Measurements from ENCODE around the gene COQ6.

The COQ6 gene

DNA sequence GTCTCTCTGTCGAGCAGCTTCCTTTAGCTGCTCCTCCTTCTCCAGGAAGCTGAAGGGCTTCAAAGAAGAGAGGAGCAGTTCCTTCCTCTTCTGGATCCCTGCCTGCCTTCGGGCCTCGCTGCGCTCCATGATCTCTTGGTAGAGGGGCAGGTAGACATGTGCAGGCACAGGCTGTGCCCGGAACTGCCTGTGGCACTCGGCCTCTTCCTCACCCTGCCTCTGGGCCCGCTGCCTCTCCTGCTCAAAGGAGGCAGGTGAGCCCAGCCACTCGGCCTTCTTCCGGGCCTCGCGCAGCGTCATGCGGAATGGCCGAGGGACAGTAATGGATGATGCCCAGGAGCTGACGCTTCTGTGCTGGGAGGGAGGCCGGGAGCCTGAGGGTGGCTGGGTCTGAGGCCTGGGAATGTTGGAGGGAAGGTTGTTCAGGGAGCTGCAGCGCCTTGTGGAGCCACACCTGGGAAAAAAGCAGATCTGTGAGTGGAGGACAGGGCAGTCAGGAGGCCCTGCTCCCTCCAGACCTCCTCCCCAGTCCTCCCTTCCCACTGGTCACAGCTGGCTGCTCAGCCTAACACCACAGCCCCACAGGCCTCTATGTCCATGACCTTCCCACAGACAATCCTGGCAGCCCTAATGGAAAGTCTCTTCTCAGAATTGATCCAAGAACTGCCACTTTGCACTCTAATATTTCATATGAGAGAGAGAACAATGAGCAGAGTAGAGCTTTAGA, 5.5 kb upstream of the COQ6 start:
- no peak for TF ChIP-seq MAX (IDR thresholded peaks at IDR 0.05)
- TF ChIP-seq NFIC (IDR thresholded peaks at IDR 0.05), result no peak
- TF ChIP-seq TAF1 (IDR thresholded peaks at IDR 0.05; ENCODE audit: low read depth), result no peak
- TF ChIP-seq, protein P1, sequence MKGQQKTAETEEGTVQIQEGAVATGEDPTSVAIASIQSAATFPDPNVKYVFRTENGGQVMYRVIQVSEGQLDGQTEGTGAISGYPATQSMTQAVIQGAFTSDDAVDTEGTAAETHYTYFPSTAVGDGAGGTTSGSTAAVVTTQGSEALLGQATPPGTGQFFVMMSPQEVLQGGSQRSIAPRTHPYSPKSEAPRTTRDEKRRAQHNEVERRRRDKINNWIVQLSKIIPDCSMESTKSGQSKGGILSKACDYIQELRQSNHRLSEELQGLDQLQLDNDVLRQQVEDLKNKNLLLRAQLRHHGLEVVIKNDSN (IDR thresholded peaks at IDR 0.05), result no peak
- no peak for TF ChIP-seq FOXM1 (IDR thresholded peaks at IDR 0.05; ENCODE audit: borderline replicate concordance, low read depth)
- TF ChIP-seq TCF12 (IDR thresholded peaks at IDR 0.05; ENCODE audit: low read depth), result no peak
- no peak for TF ChIP-seq RAD21 (IDR thresholded peaks at IDR 0.05; ENCODE audit: low read depth)
- no peak for TF ChIP-seq TEAD4 (IDR thresholded peaks at IDR 0.05)
- TF ChIP-seq ZBTB7A (IDR thresholded peaks at IDR 0.05; ENCODE audit: low read depth), result no peak

GRCh38 chr14:73945159-73945670, 4.9 kb upstream of the COQ6 start:
- TF ChIP-seq NFIC (IDR thresholded peaks at IDR 0.05), result no peak
- no peak for TF ChIP-seq TEAD4 (IDR thresholded peaks at IDR 0.05)
- no peak for TF ChIP-seq TAF1 (IDR thresholded peaks at IDR 0.05; ENCODE audit: low read depth)

DNA sequence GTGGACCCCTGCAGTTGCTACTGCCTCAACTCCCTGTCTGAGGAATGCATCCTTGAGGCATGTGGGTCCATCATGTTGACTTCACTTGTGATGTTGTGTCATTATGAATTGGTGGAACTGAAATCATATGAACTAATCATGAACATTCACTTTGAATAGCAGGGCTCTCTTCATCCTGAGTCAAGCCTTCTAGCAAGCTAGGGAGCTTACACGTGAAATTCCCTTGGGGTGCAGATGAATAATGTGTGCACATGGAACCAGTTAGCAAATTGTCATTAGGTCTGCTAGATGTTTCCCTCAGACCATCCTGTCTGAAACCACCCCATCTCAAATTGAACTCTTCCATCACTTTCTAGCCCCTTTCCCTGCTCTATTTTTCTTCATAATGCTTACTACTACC, 3.6 kb downstream of the COQ6 start:
- no peak for TF ChIP-seq NFIC (IDR thresholded peaks at IDR 0.05)
- TF ChIP-seq CEBPB (IDR thresholded peaks at IDR 0.05), result no peak

- no peak for TF ChIP-seq NFIC (IDR thresholded peaks at IDR 0.05)
- TF ChIP-seq CREB1 (IDR thresholded peaks at IDR 0.05; ENCODE audit: low read depth), result no peak
- TF ChIP-seq YY1 (IDR thresholded peaks at IDR 0.05; ENCODE audit: low read depth), result no peak
- no peak for TF ChIP-seq EGR1 (IDR thresholded peaks at IDR 0.05)
- no peak for TF ChIP-seq ZBTB7A (IDR thresholded peaks at IDR 0.05; ENCODE audit: low read depth)
- no peak for TF ChIP-seq TCF12 (IDR thresholded peaks at IDR 0.05; ENCODE audit: low read depth)
- TF ChIP-seq FOXM1 (IDR thresholded peaks at IDR 0.05; ENCODE audit: borderline replicate concordance, low read depth), result no peak
Observed at GRCh38 chr14:73955674-73956073, 5.6 kb downstream of the COQ6 start.

GRCh38 chr14:73958591-73958990, 8.5 kb downstream of the COQ6 start:
- TF ChIP-seq YY1 (IDR thresholded peaks at IDR 0.05; ENCODE audit: low read depth), result no peak
- no peak for TF ChIP-seq TAF1 (IDR thresholded peaks at IDR 0.05; ENCODE audit: low read depth)
- no peak for TF ChIP-seq FOXM1 (IDR thresholded peaks at IDR 0.05; ENCODE audit: borderline replicate concordance, low read depth)
- TF ChIP-seq, protein P1 (IDR thresholded peaks at IDR 0.05), result no peak
- no peak for TF ChIP-seq RAD21 (IDR thresholded peaks at IDR 0.05; ENCODE audit: low read depth)
- no peak for TF ChIP-seq EP300 (IDR thresholded peaks at IDR 0.05; ENCODE audit: borderline replicate concordance)
- no peak for TF ChIP-seq EGR1 (IDR thresholded peaks at IDR 0.05)
- TF ChIP-seq TEAD4 (IDR thresholded peaks at IDR 0.05), result no peak
- no peak for TF ChIP-seq TCF12 (IDR thresholded peaks at IDR 0.05; ENCODE audit: low read depth)

DNA sequence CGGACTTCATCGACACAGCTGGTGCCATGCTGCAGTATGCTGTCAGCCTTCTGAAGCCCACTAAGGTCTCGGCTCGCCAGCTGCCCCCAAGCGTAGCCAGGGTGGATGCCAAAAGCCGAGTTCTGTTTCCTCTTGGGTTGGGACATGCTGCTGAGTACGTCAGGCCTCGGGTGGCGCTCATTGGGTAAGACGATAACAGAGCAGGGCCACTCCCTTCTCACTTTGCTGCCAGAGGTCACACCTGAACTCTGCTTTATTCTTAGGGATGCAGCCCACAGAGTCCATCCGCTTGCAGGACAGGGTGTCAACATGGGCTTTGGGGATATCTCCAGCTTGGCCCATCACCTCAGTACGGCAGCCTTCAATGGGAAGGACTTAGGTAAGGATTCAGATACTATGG, 11.1 kb downstream of the COQ6 start:
- TF ChIP-seq FOXM1 (IDR thresholded peaks at IDR 0.05; ENCODE audit: borderline replicate concordance, low read depth), result no peak
- TF ChIP-seq, protein P1 (IDR thresholded peaks at IDR 0.05), result no peak
- no peak for TF ChIP-seq NFIC (IDR thresholded peaks at IDR 0.05)

DNA sequence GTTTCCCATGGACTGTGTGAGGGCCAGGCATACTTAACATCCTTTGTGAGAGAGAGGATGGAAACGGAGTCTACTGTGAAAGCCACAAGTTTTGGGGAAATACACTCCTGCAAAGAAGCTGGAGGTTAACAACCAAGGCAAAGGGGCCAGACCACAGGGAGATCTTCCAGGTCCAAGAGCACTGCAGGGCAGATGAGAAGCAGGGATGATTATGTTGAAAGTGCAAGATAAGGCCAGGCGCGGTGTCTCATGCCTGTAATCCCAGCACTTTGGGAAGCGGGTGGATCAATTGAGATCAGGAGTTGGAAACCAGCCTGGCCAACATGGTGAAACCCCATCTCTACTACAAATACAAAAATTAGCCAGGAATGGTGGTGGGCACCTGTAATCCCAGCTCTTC, 15.1 kb downstream of the COQ6 start:
- no peak for TF ChIP-seq TEAD4 (IDR thresholded peaks at IDR 0.05)
- TF ChIP-seq MAX (IDR thresholded peaks at IDR 0.05), result no peak
- no peak for TF ChIP-seq TAF1 (IDR thresholded peaks at IDR 0.05; ENCODE audit: low read depth)
- TF ChIP-seq FOXM1 (IDR thresholded peaks at IDR 0.05; ENCODE audit: borderline replicate concordance, low read depth), result no peak
- TF ChIP-seq CREB1 (IDR thresholded peaks at IDR 0.05; ENCODE audit: low read depth), result no peak
- no peak for TF ChIP-seq CEBPB (IDR thresholded peaks at IDR 0.05)

DNA sequence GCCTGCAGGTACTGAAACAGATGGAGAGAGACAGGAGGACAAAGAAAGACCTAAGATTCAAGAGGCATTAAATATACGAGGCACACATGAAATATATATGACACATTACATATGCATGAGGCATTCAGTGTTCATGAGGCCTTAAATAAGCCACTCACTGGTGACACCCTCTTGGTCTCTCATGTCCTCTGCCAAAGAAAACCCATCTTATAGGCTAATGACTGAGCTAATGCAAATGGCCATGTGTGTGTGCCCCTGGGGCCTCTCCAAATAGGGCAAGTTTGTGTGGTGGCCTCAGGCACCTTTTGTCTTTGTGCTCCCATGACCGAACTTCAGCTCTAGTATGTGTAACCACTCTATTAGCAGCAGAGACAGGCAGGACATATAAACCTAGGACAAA, 18.8 kb downstream of the COQ6 start:
- TF ChIP-seq, protein P2, sequence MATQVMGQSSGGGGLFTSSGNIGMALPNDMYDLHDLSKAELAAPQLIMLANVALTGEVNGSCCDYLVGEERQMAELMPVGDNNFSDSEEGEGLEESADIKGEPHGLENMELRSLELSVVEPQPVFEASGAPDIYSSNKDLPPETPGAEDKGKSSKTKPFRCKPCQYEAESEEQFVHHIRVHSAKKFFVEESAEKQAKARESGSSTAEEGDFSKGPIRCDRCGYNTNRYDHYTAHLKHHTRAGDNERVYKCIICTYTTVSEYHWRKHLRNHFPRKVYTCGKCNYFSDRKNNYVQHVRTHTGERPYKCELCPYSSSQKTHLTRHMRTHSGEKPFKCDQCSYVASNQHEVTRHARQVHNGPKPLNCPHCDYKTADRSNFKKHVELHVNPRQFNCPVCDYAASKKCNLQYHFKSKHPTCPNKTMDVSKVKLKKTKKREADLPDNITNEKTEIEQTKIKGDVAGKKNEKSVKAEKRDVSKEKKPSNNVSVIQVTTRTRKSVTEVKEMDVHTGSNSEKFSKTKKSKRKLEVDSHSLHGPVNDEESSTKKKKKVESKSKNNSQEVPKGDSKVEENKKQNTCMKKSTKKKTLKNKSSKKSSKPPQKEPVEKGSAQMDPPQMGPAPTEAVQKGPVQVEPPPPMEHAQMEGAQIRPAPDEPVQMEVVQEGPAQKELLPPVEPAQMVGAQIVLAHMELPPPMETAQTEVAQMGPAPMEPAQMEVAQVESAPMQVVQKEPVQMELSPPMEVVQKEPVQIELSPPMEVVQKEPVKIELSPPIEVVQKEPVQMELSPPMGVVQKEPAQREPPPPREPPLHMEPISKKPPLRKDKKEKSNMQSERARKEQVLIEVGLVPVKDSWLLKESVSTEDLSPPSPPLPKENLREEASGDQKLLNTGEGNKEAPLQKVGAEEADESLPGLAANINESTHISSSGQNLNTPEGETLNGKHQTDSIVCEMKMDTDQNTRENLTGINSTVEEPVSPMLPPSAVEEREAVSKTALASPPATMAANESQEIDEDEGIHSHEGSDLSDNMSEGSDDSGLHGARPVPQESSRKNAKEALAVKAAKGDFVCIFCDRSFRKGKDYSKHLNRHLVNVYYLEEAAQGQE (IDR thresholded peaks at IDR 0.05; ENCODE audit: low read depth), result no peak
- TF ChIP-seq ZBTB7A (IDR thresholded peaks at IDR 0.05; ENCODE audit: low read depth) (no peak), FOXM1 (IDR thresholded peaks at IDR 0.05; ENCODE audit: borderline replicate concordance, low read depth) (no peak), RAD21 (IDR thresholded peaks at IDR 0.05; ENCODE audit: low read depth) (no peak), EGR1 (IDR thresholded peaks at IDR 0.05) (no peak), EP300 (IDR thresholded peaks at IDR 0.05; ENCODE audit: borderline replicate concordance) (no peak), CREB1 (IDR thresholded peaks at IDR 0.05; ENCODE audit: low read depth) (no peak), YY1 (IDR thresholded peaks at IDR 0.05; ENCODE audit: low read depth) (no peak), TEAD4 (IDR thresholded peaks at IDR 0.05) (no peak), CEBPB (IDR thresholded peaks at IDR 0.05) (no peak), TCF12 (IDR thresholded peaks at IDR 0.05; ENCODE audit: low read depth) (no peak)
- TF ChIP-seq, protein P1 (IDR thresholded peaks at IDR 0.05), result no peak
